PFSK-1 (cell line): ENCODE results near the gene PDE8B.

Experiments
- POLR2AphosphoS5 ChIP-seq: IDR thresholded peaks from 2 replicates; pipeline ENCODE4 v1.6.1; 2012; ENCODE audit warnings: low read depth, mild to moderate bottlenecking, control low read depth, low read length, moderate library complexity
- TAF1 ChIP-seq: IDR thresholded peaks from 2 replicates; pipeline ENCODE4 v1.6.1; 2012; ENCODE audit warnings: low read length, control low read depth, borderline replicate concordance; ENCODE audit not compliant: insufficient read depth

- TF ChIP-seq TAF1 (no peak), POLR2AphosphoS5 (no peak)
These were observed 210.5 kb downstream of the PDE8B start for GRCh38 chr5:77420940-77421339.
